Pancreas (tissue), 10 donors: ENCODE data around the gene ADAMTS2. TPM values are rescaled to one million over a fixed set of nuclear protein-coding genes. Genes with fewer than 3 reads are reported as not detected.

ENCODE experiments used
- ATAC-seq, 4 donors: fragments of 200-7000 bp; cut with Tn5 transposase; one replicate each; pipeline versions ENCODE4 v1.8.0 to v1.9.1; 2020; ENCODE audit warnings: mild to moderate bottlenecking in 4 of 4, moderate library complexity in 4 of 4
- DNase-seq, 6 donors: peaks; one replicate each; pipeline ENCODE4 v3.0.0-alpha.2; 2020
- FAIRE-seq: peaks from 2 replicates; lab custom pipeline; 2012; peaks lifted over from hg19 to GRCh38; lab: Jason Lieb, UNC
- H3K27ac ChIP-seq, 4 donors: fragments of 200-600 bp; sonication (generic); 1 replicate in 3 of 4; 2 replicates in 1 of 4; pipeline versions ENCODE4 v1.5.0 to v1.8.0; 2020
- H3K27me3 ChIP-seq, 4 donors: fragments of 200-600 bp; one replicate each; pipeline ENCODE4 v1.8.0; 2021
- H3K36me3 ChIP-seq, 3 donors: fragments of 200-600 bp; sonication (generic) in 1 of 3; one replicate each; pipeline versions ENCODE4 v1.5.0 to v1.8.0; 2020 to 2021
- H3K4me1 ChIP-seq, 3 donors: fragments of 200-600 bp; one replicate each; pipeline ENCODE4 v1.8.0; 2021
- H3K4me3 ChIP-seq, 4 donors: fragments of 200-600 bp; sonication (generic) in 2 of 4; one replicate each; pipeline versions ENCODE4 v1.5.0 to v1.8.0; 2020 to 2021
- H3K9me3 ChIP-seq, 4 donors: fragments of 200-600 bp; one replicate each; pipeline ENCODE4 v1.8.0; 2021
- WGBS, 2 donors: extraction: QIAGEN DNeasy Blood & Tissue Kit; methylation state at CpG; one replicate each; pipeline ENCODE4 v1.1.7; 2013; 5-methylcytosine and 5-hydroxymethylcytosine counted together
- intact Hi-C, 3 donors: fragments of 100-400 bp; cut with DNase I; formaldehyde crosslinking; loops; one replicate each; pipeline versions ENCODE4 v1.11.1 to v1.14.2; 2022
- polyA plus RNA-seq, 2 donors: library from polyadenylated mRNA; stranded (reverse); fragments of 200-250 nt; gene quantifications; one replicate each; pipeline ENCODE4 v1.2.3, GENCODE V29; 2013
- total RNA-seq, 6 donors: library from RNA; stranded (reverse); fragmentation: NEBNext Ultra II Directional in 4 of 6; extraction: Animal tissue kit (Norgen Biotek cat#: 25700) in 4 of 6; gene quantifications; one replicate each; pipeline versions ENCODE4 v1.2.1 to v1.2.4, GENCODE V29; 2021 to 2023
- TF ChIP-seq, protein P1 (sequence below), 4 donors: fragments of 200-600 bp; sonication (generic) in 3 of 4; IDR thresholded peaks; one replicate each; pipeline versions ENCODE4 v1.5.0 to v1.8.0; 2021; ENCODE audit warnings: antibody characterized with exemption in 4 of 4
- donor health status: healthy with polysubstance abuse.
- donor health status: DM: no; HTN: no; CAD: no; lungs with moderate emphysema.
- donor health status: DM: no; HTN: no; CAD: no.
- donor health status: control.
- donor health status: control.
- donor health status: Bipolar disorder and iron deficiency.
- donor health status: DM: yes; HTN: yes; CAD: no.
- donor health status: DM: no; HTN: no; CAD: no.
- donor health status: DM: no; HTN: no; CAD: no.
- donor health status: DM: yes; HTN: yes; CAD: no.

ADAMTS2 gene
- total and polyA plus RNA-seq, 8 donors: 1.3 to 18.5 (median 5.8) TPM

DNA sequence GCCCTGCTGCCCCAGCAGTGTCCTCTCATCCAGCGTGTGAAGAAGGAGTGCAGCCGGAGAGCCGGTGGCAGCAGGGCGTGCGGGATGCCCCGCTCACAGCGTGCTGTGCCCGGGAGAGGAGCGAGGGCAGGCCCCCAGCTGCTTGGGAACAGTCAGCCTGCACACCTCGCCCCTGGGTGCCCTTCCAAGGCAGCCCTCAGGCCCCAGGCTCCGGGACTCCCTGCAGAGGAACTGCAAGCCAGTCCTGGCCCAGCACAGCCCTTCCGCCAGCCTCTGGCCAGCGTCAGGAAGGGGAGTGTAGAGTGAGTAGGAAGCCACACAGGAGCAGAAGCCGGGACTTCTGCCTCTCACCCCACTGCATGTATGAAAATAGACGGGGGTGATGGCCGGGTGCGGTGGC is 43.5 kb downstream of the ADAMTS2 start:
- H3K36me3 ChIP-seq: no peaks in the 10 kb centered on the region
- FAIRE-seq: no peak
- 64 to 70% methylated on average over 15 to 17 of the region's 17 CpGs for WGBS, 2 donors
- peak in 2 of 4 donors; percentile 36 to 42 for ATAC-seq
- intact Hi-C loops: no loop called here
- peak in 2 of 6 donors; percentile 49 to 61 for DNase-seq
- H3K27me3 ChIP-seq: no peaks in the 10 kb centered on the region
- H3K27ac ChIP-seq: no peak overlapping the region
- no peaks in the 10 kb centered on the region for H3K9me3 ChIP-seq
- no peak overlapping the region for H3K4me3 ChIP-seq
- TF ChIP-seq, protein P1, sequence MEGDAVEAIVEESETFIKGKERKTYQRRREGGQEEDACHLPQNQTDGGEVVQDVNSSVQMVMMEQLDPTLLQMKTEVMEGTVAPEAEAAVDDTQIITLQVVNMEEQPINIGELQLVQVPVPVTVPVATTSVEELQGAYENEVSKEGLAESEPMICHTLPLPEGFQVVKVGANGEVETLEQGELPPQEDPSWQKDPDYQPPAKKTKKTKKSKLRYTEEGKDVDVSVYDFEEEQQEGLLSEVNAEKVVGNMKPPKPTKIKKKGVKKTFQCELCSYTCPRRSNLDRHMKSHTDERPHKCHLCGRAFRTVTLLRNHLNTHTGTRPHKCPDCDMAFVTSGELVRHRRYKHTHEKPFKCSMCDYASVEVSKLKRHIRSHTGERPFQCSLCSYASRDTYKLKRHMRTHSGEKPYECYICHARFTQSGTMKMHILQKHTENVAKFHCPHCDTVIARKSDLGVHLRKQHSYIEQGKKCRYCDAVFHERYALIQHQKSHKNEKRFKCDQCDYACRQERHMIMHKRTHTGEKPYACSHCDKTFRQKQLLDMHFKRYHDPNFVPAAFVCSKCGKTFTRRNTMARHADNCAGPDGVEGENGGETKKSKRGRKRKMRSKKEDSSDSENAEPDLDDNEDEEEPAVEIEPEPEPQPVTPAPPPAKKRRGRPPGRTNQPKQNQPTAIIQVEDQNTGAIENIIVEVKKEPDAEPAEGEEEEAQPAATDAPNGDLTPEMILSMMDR (IDR thresholded peaks at IDR 0.05): no peak
- H3K4me1 ChIP-seq: no peaks in the 10 kb centered on the region

DNA sequence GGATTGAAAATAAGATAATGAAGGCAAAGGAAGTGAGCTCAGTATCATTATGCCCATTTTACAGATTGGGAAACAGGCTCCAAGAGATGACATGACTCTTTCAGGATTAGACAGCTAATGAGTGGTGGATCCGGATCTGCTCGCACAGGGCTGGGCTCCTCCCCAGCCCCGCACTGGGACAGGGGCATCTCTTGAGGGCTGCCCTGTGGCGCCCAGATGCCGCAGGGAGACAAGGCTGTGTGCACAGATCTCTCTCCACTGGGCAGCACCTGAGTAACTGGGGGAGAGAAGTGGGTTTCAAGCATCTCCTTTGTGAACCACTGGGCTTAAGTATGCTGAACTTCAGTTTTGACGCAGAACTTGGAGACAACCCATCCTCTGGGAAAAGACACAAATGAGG is 43.9 kb downstream of the ADAMTS2 start:
- no peak for ATAC-seq
- H3K4me1 ChIP-seq: no peaks in the 10 kb centered on the region
- H3K9me3 ChIP-seq: no peaks in the 10 kb centered on the region
- WGBS, 2 donors: 72 to 85% methylated on average over 6 of the region's 6 CpGs
- intact Hi-C loops: no loop called here
- DNase-seq: peak in 2 of 6 donors; percentile 9 to 15
- TF ChIP-seq, protein P1 (IDR thresholded peaks at IDR 0.05): no peak
- H3K36me3 ChIP-seq: no peaks in the 10 kb centered on the region
- no peak overlapping the region for H3K27ac ChIP-seq
- no peak overlapping the region for H3K4me3 ChIP-seq
- no peaks in the 10 kb centered on the region for H3K27me3 ChIP-seq
- no peak for FAIRE-seq

DNA sequence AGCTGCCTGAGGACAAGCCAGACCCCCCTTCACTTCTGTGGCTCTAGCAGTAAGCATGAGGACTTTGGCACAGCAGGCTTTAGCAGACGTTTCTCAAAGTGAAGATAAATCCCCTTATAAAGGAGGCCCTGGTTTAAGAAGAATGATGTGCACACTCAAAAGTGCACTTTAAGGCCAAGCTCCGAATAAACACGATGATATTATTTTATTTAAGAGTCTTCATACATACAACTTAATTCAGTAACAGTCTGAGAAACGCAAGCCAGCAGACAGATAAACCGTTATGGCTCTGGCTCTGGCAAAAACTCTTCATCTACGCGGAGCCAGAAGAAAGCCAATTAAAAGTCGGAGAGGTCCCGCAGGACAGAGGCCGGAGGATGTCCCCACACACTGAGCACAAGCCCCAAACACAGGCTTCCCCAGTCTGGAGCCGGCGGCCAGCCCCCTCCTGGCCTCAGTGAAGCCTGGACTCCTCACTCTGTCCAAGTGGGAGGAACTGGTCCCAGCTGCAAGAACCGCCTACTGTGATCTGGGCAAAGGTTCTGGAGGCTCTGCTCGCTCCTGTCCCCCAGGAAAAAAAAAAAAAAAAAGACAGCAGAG is 44.6 kb downstream of the ADAMTS2 start:
- no peaks in the 10 kb centered on the region for H3K9me3 ChIP-seq
- DNase-seq (peak in 2 of 6 donors; percentile 21 to 30), ATAC-seq (peak in 3 of 4 donors; percentile 44 to 57 (median 53)), FAIRE-seq (no peak)
- intact Hi-C loops: no loop called here
- H3K36me3 ChIP-seq: no peaks in the 10 kb centered on the region
- WGBS, 2 donors: 52 to 67% methylated on average over 14 of the region's 14 CpGs
- no peak overlapping the region for H3K4me3 ChIP-seq
- H3K27me3 ChIP-seq: no peaks in the 10 kb centered on the region
- TF ChIP-seq, protein P1 (IDR thresholded peaks at IDR 0.05): no peak
- H3K4me1 ChIP-seq: no peaks in the 10 kb centered on the region
- H3K27ac ChIP-seq: no peak overlapping the region

DNA sequence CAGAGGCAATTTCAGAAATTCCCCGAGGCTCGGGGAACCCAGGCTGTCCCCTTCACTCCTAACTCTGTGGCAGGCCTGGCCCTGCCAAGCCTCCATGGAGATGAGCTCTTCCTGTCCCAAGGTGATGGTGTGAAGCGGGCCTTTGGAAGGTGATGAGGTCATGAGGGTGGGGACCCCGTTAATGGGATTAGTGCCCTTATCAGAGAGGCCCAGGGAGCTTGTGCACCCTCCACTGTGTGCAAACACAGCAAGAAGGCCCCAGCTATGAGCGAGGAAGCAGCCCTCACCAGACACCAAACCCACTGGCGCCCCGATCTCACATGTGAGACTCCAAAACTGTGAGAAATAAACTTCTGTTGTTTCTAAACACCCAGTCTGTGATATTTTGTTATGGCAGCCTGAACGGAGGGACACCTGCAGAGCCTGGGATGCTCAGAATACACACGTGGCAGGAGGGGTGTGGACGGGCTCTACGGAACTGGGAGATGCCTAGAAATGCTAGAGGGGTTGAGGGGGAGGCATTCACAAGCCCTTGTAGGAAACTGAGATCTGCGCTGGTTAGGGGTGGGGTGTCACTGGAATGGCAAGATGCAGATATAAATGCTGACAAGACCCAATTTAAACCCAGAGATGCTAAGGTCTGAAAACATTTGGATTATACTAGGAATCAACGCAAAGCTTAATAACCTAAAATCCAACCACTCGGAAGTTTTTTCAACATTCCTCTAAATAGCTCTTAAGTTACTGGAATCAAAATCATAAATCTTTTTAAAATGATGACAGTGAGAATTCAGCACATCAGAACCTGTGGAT is 46.9 kb downstream of the ADAMTS2 start:
- no peaks in the 10 kb centered on the region for H3K4me1 ChIP-seq
- FAIRE-seq: no peak

More for the DNA sequence above, 46.9 kb downstream of the ADAMTS2 start:
- Histone ChIP-seq H3K27me3 (no peaks in the 10 kb centered on the region), H3K36me3 (no peaks in the 10 kb centered on the region), H3K4me3 (no peak overlapping the region), H3K9me3 (no peaks in the 10 kb centered on the region), H3K27ac (no peak overlapping the region)
- ATAC-seq (no peak), DNase-seq (peak in 2 of 6 donors; percentile 14 to 15)
- TF ChIP-seq, protein P1 (IDR thresholded peaks at IDR 0.05): no peak
- WGBS, 2 donors: 67 to 75% methylated on average over 14 of the region's 14 CpGs
- intact Hi-C loops: no loop called here
